Measurements from ENCODE around the gene TEAD4.

DNA sequence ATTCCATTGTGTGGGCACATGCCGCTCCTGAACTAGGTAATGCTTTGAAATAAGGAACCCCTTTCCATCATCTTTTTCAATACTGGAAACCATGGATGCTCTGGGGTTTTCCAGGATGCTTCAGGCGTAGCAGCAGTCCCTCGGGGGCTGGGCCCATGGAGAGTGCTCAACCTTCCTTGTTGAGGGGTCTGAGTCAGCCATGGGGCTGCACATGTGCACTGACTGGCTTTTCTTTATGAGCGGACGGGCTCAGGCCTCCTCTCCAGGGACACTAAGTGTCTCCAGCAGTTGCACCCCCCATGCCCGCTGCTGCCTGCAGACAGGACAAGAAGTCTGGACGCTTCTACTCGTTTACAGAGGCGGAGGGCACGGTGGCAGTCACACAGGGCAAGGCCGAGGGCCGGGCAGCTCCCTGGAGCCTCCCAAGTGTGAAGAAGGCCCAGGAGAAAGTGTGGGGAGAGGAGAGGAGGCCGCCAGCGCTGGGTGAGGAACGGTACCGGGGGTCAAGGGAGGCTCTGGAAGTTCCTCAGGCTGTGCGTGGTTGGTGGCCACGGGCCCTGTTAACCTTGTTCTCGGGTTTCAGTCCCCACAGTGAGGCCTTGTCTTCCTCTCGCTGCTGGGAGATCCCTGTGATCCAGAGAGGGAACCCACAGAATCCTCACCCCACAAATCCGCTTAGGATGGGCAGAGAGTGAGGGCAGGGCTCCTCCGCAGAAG lies 51.2 kb downstream of the TEAD4 start:
- TF ChIP-seq CTCF (conservative IDR thresholded peaks at IDR 0.05; ENCODE audit: low read depth in 2 of 2) (no peak), STAT1 (IDR thresholded peaks at IDR 0.05; ENCODE audit: unreplicated experiment) (no peak), EZH2 (IDR thresholded peaks at IDR 0.05; ENCODE audit: low read depth, unreplicated experiment) (no peak)
